ENCODE data around the gene KRT73. TPM values are rescaled to one million over a fixed set of nuclear protein-coding genes. Genes with fewer than 3 reads are reported as not detected.

The KRT73 gene
- total RNA-seq, 1 experiment from 2014 or later = not detected

DNA sequence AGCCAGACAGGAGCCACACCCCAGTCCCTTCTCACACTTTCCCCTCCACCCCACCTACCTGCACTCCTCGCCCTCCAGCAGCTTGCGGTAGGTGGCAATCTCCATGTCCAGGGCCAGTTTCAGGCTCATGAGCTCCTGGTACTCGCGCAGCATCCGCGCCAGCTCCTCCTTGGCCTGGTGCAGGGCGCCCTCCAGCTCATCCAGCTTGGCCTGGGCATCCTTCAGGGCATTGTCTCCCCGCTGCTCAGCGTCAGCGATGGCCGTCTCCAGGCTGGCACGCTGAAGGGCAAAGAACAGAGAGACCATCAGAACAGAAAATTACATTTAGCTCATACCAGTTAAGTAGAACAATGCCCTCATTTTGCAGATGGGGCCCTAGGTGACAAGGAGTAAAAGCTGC, 50.2 kb downstream of the KRT73 start:
- ChIA-PET CTCF (no interaction called here), POLR2A (interaction anchor here (0.6 to 1.1 kb wide), 2 partner anchors 31 to 48 kb away, joined by 3 to 6 read pairs; partner anchors contain the start of gene KRT5)
- TF ChIP-seq, protein P1, sequence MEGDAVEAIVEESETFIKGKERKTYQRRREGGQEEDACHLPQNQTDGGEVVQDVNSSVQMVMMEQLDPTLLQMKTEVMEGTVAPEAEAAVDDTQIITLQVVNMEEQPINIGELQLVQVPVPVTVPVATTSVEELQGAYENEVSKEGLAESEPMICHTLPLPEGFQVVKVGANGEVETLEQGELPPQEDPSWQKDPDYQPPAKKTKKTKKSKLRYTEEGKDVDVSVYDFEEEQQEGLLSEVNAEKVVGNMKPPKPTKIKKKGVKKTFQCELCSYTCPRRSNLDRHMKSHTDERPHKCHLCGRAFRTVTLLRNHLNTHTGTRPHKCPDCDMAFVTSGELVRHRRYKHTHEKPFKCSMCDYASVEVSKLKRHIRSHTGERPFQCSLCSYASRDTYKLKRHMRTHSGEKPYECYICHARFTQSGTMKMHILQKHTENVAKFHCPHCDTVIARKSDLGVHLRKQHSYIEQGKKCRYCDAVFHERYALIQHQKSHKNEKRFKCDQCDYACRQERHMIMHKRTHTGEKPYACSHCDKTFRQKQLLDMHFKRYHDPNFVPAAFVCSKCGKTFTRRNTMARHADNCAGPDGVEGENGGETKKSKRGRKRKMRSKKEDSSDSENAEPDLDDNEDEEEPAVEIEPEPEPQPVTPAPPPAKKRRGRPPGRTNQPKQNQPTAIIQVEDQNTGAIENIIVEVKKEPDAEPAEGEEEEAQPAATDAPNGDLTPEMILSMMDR (IDR thresholded peaks at IDR 0.05; ENCODE audit: unreplicated experiment) = no peak
- no peak overlapping the region for H3K4me3 Mint-ChIP-seq (ENCODE audit: unreplicated experiment)
- H3K27me3 Mint-ChIP-seq (ENCODE audit: insufficient read depth, unreplicated experiment) = no peaks in the 10 kb centered on the region
- BruUV-seq (replicated peaks) = no TSS peak
- no peak overlapping the region for H3K27ac Mint-ChIP-seq (ENCODE audit: low read depth, unreplicated experiment)
- H3K36me3 Mint-ChIP-seq (ENCODE audit: insufficient read depth, unreplicated experiment) = no peaks in the 10 kb centered on the region
- no peaks in the 10 kb centered on the region for H3K4me1 Mint-ChIP-seq (ENCODE audit: insufficient read depth, unreplicated experiment)
- intact Hi-C loops (cut with micrococcal nuclease) = no loop called here
- H3K9me3 Mint-ChIP-seq (ENCODE audit: unreplicated experiment) = no peaks in the 10 kb centered on the region
- no peak for DNase-seq (ENCODE audit: unreplicated experiment)

DNA sequence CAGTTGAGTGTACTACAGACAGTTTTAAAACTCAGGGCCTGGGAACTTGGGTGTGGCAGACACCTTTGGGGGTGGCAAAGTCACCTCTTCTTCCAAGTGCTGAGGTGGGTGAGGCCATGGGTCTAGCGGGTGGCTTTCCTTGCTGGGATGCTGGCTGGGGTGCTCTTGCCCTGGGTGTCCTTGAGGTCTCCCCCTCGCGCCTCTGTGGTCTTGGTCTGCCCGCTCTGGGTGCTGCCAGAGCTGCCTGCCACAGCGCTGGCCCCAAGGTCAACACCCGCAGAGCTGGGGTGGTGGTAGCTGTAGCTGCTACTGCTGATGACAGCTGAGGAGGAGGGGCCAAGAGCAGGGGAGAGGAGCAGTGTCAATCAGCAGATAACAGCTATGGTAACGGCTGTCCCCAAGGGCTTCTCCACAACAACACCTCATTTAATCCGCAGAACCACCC, 51.5 kb downstream of the KRT73 start:
- ChIA-PET CTCF (interaction anchor here (0.5 to 0.8 kb wide), 5 partner anchors 10 to 401 kb away, joined by 3 to 5 read pairs (median 3); no protein-coding TSS in a partner anchor), POLR2A (interaction anchor here (0.8 kb wide), 1 partner anchor 13 kb away, joined by 3 read pairs; no protein-coding TSS in a partner anchor)
- Mint-ChIP-seq H3K27ac (ENCODE audit: low read depth, unreplicated experiment) (no peak overlapping the region), H3K9me3 (ENCODE audit: unreplicated experiment) (no peaks in the 10 kb centered on the region), H3K4me3 (ENCODE audit: unreplicated experiment) (no peak overlapping the region), H3K27me3 (ENCODE audit: insufficient read depth, unreplicated experiment) (no peaks in the 10 kb centered on the region), H3K36me3 (ENCODE audit: insufficient read depth, unreplicated experiment) (no peaks in the 10 kb centered on the region), H3K4me1 (ENCODE audit: insufficient read depth, unreplicated experiment) (no peaks in the 10 kb centered on the region)
- DNase-seq (ENCODE audit: unreplicated experiment) = no peak
- BruUV-seq (replicated peaks) = no TSS peak
- intact Hi-C loops (cut with micrococcal nuclease) = no loop called here
- TF ChIP-seq, protein P1 (IDR thresholded peaks at IDR 0.05; ENCODE audit: unreplicated experiment) = no peak

DNA sequence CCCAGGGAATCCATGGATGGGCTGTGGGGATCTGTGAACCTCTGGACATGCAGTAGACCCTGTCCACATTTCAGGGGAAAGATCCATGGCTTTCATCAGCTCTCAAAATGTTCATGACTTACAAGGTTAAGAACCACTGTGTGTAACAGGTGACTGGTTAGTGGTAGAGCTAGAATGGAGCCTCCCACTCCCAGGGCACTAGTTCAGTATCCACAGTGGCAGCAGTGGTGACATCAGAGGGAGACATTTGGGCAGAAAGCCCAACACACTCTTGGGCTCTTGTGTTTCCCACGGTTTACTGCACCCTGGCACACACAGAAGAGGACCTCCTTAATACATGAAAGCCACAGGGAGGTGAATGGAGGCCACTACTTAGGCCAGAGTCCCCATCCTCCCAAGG, 53.8 kb downstream of the KRT73 start:
- Mint-ChIP-seq H3K9me3 (ENCODE audit: unreplicated experiment) (no peaks in the 10 kb centered on the region), H3K36me3 (ENCODE audit: insufficient read depth, unreplicated experiment) (no peaks in the 10 kb centered on the region), H3K4me1 (ENCODE audit: insufficient read depth, unreplicated experiment) (no peaks in the 10 kb centered on the region), H3K27ac (ENCODE audit: low read depth, unreplicated experiment) (no peak overlapping the region), H3K4me3 (ENCODE audit: unreplicated experiment) (no peak overlapping the region), H3K27me3 (ENCODE audit: insufficient read depth, unreplicated experiment) (no peaks in the 10 kb centered on the region)
- intact Hi-C loops (cut with micrococcal nuclease) = no loop called here
- TF ChIP-seq, protein P1 (IDR thresholded peaks at IDR 0.05; ENCODE audit: unreplicated experiment) = no peak
- CTCF ChIA-PET = no interaction called here
- DNase-seq (ENCODE audit: unreplicated experiment) = no peak
- no TSS peak for BruUV-seq (replicated peaks)
- POLR2A ChIA-PET = interaction anchor here (1.5 kb wide), 1 partner anchor 15 kb away, joined by 3 read pairs; no protein-coding TSS in a partner anchor

DNA sequence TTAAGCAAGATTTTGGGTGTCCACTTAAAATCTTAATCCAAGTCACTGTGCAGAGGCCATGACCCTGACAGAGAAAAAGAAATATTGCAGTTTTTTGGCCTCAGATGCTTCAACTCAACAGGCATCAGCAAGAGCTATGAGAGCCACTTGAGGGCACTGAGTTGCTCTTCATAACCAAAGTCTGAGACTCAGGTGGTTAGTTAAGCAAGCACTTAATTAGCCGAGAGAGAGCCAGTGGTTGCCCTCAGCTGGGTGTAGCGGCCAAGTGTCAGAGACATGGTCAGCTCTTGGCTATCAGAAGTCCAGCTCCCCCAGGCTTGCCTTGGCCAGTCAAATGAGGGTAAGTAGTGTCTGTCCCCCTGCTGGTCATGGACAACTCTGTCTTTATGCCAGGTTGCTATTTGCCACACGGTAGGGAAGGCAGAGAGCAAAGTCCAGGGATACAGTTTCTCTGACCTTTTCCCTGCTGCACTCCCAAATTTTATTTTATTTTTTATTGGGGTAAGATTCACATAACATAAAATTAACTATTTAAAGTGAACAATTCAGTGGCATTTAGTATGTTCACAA, 56.4 kb downstream of the KRT73 start:
- Mint-ChIP-seq H3K27me3 (ENCODE audit: insufficient read depth, unreplicated experiment) (peaks cover 14% of the 10 kb centered on the region), H3K4me3 (ENCODE audit: unreplicated experiment) (no peak overlapping the region), H3K9me3 (ENCODE audit: unreplicated experiment) (no peaks in the 10 kb centered on the region), H3K36me3 (ENCODE audit: insufficient read depth, unreplicated experiment) (no peaks in the 10 kb centered on the region), H3K4me1 (ENCODE audit: insufficient read depth, unreplicated experiment) (no peaks in the 10 kb centered on the region), H3K27ac (ENCODE audit: low read depth, unreplicated experiment) (no peak overlapping the region)
- ChIA-PET POLR2A (interaction anchor here (1.2 kb wide), 1 partner anchor 14 kb away, joined by 3 read pairs; no protein-coding TSS in a partner anchor), CTCF (interaction anchor here (0.5 to 1.8 kb wide), 4 partner anchors 12 to 190 kb away, joined by 3 to 4 read pairs (median 4); no protein-coding TSS in a partner anchor)
- BruUV-seq (replicated peaks) = no TSS peak
- DNase-seq (ENCODE audit: unreplicated experiment) = peak; percentile 53
- intact Hi-C loops (cut with micrococcal nuclease) = no loop called here
- TF ChIP-seq, protein P1 (IDR thresholded peaks at IDR 0.05; ENCODE audit: unreplicated experiment) = peak; percentile 27
